Measurements from ENCODE around the gene ARL13B. TPM values are rescaled to one million over a fixed set of nuclear protein-coding genes. Genes with fewer than 3 reads are reported as not detected.
"Not testable (repeated sequence)": the region's sequence is repeated elsewhere in the genome, so short reads cannot be mapped to it uniquely, and the experiment has no call there.

The ARL13B gene
- total and polyA plus RNA-seq, 5 donors from 2014 or later = 5.6 to 7.5 (median 6.4) TPM

- Histone ChIP-seq H3K4me3 (ENCODE audit: low read depth, low read length) (no peak overlapping the region), H3K27ac (ENCODE audit: insufficient read depth, low read length, poor library complexity, severe bottlenecking) (no peak overlapping the region), H3K36me3 (ENCODE audit: control insufficient read depth, insufficient read depth, low read length) (peaks cover 12% of the 10 kb centered on the region), H3K27me3 (ENCODE audit: control insufficient read depth, insufficient read depth, low read length) (no peaks in the 10 kb centered on the region), H3K4me1 (ENCODE audit: control insufficient read depth, insufficient read depth, low read length, poor library complexity, severe bottlenecking) (peaks cover 14% of the 10 kb centered on the region), H3K9me3 (ENCODE audit: control insufficient read depth in 2 of 2, low read length in 2 of 2) (no peaks in the 10 kb centered on the region)
- no peak overlapping the region for H3K27ac Mint-ChIP-seq
- H3K4me3 Mint-ChIP-seq = no peak overlapping the region
- H3K4me1 Mint-ChIP-seq = peaks cover 51 to 79% (median 67%) of the 10 kb centered on the region in 4 donors
- ATAC-seq (ENCODE audit: low read depth in 2 of 2) = no peak
- H3K36me3 Mint-ChIP-seq = peaks cover 43% of the 10 kb centered on the region
- DNase-seq = no peak
- H3K27me3 Mint-ChIP-seq = no peaks in the 10 kb centered on the region
- peaks cover 0 to 1% (median 0%) of the 10 kb centered on the region in 7 donors for H3K9me3 Mint-ChIP-seq
Measured at GRCh38 chr3:94070341-94070911, 90.5 kb downstream of the ARL13B start.

DNA sequence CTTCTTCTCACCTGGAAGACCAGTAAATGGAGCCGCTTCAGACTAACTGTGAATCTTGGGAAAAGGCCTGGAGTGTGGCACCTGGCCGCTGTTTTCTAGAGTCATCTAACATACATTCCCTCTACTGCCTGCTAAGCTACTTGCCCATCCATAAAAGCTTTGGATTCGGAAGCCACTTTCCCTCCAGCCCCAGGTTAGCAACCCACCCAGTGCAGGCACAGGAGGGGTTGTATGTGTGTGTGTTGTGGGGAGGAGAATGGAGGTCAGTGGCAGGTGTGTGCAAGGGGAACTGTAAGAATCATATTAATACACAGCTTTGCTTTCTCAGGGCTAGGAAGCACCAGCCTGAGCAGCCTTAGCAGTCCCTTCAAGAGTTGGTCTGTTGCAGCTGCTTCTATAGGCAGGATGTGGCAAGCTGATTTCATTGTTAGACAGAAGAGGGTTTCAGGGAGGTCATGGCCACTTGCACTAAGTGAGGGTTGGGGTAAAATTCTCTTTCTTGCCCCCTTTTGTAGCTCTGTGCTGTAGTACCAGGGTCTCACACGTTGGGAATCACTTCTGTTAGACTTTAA lies 91.8 kb downstream of the ARL13B start:
- H3K4me3 Mint-ChIP-seq = no peak overlapping the region
- peak; percentile 71 to 83 for ATAC-seq (ENCODE audit: low read depth in 2 of 2)
- peaks cover 39 to 68% (median 58%) of the 10 kb centered on the region in 4 donors for H3K4me1 Mint-ChIP-seq
- peaks cover 17% of the 10 kb centered on the region for H3K36me3 ChIP-seq (ENCODE audit: control insufficient read depth, insufficient read depth, low read length)
- peak overlapping the region in 2 of 3 donors; percentile 68 to 78 for H3K27ac Mint-ChIP-seq
- no peaks in the 10 kb centered on the region for H3K27me3 ChIP-seq (ENCODE audit: control insufficient read depth, insufficient read depth, low read length)
- H3K9me3 Mint-ChIP-seq = peaks cover 0 to 1% (median 0%) of the 10 kb centered on the region in 7 donors
- peak in 1 of 3 donors; percentile 67 for DNase-seq
- H3K9me3 ChIP-seq (ENCODE audit: control insufficient read depth in 2 of 2, low read length in 2 of 2) = no peaks in the 10 kb centered on the region
- peaks cover 4% of the 10 kb centered on the region for H3K4me1 ChIP-seq (ENCODE audit: control insufficient read depth, insufficient read depth, low read length, poor library complexity, severe bottlenecking)
- no peaks in the 10 kb centered on the region for H3K27me3 Mint-ChIP-seq
- no peak overlapping the region for H3K4me3 ChIP-seq (ENCODE audit: low read depth, low read length)
- peaks cover 51% of the 10 kb centered on the region for H3K36me3 Mint-ChIP-seq
- H3K27ac ChIP-seq (ENCODE audit: insufficient read depth, low read length, poor library complexity, severe bottlenecking) = no peak overlapping the region

GRCh38 chr3:94076055-94076454 lies 96.1 kb downstream of the ARL13B start:
- H3K4me3 ChIP-seq (ENCODE audit: low read depth, low read length) = no peak overlapping the region
- H3K4me1 ChIP-seq (ENCODE audit: control insufficient read depth, insufficient read depth, low read length, poor library complexity, severe bottlenecking) = peaks cover 15% of the 10 kb centered on the region
- Mint-ChIP-seq H3K4me3 (no peak overlapping the region), H3K9me3 (peaks cover 0 to 4% (median 0%) of the 10 kb centered on the region in 7 donors), H3K27me3 (no peaks in the 10 kb centered on the region), H3K27ac (no peak overlapping the region), H3K36me3 (peaks cover 43% of the 10 kb centered on the region), H3K4me1 (peaks cover 26 to 81% (median 60%) of the 10 kb centered on the region in 4 donors)
- ATAC-seq (ENCODE audit: low read depth in 2 of 2) = no peak
- no peak overlapping the region for H3K27ac ChIP-seq (ENCODE audit: insufficient read depth, low read length, poor library complexity, severe bottlenecking)
- peaks cover 15% of the 10 kb centered on the region for H3K36me3 ChIP-seq (ENCODE audit: control insufficient read depth, insufficient read depth, low read length)
- no peak for DNase-seq
- no peaks in the 10 kb centered on the region for H3K9me3 ChIP-seq (ENCODE audit: control insufficient read depth in 2 of 2, low read length in 2 of 2)
- no peaks in the 10 kb centered on the region for H3K27me3 ChIP-seq (ENCODE audit: control insufficient read depth, insufficient read depth, low read length)

- not testable (repeated sequence) for H3K27me3 ChIP-seq (ENCODE audit: control insufficient read depth, insufficient read depth, low read length); H3K9me3 ChIP-seq (ENCODE audit: control insufficient read depth in 2 of 2, low read length in 2 of 2); H3K9me3 Mint-ChIP-seq; ATAC-seq (ENCODE audit: low read depth in 2 of 2); H3K4me3 ChIP-seq (ENCODE audit: low read depth, low read length); H3K27ac ChIP-seq (ENCODE audit: insufficient read depth, low read length, poor library complexity, severe bottlenecking); H3K27me3 Mint-ChIP-seq
- H3K36me3 Mint-ChIP-seq = peaks cover 34% of the 10 kb centered on the region
- peak in 1 of 3 donors; percentile 49 for DNase-seq
- H3K4me3 Mint-ChIP-seq = peak overlapping the region in 3 of 4 donors; percentile 29 to 56 (median 49)
- Histone ChIP-seq H3K4me1 (ENCODE audit: control insufficient read depth, insufficient read depth, low read length, poor library complexity, severe bottlenecking) (peaks cover 23% of the 10 kb centered on the region), H3K36me3 (ENCODE audit: control insufficient read depth, insufficient read depth, low read length) (peaks cover 19% of the 10 kb centered on the region)
- peaks cover 18 to 66% (median 45%) of the 10 kb centered on the region in 4 donors for H3K4me1 Mint-ChIP-seq
- peak overlapping the region; percentile 54 to 68 (median 65) for H3K27ac Mint-ChIP-seq
Measured at GRCh38 chr3:94080552-94080951, 100.6 kb downstream of the ARL13B start.

- H3K36me3 ChIP-seq (ENCODE audit: control insufficient read depth, insufficient read depth, low read length) = peaks cover 17% of the 10 kb centered on the region
- no peak overlapping the region for H3K27ac ChIP-seq (ENCODE audit: insufficient read depth, low read length, poor library complexity, severe bottlenecking)
- no peak for ATAC-seq (ENCODE audit: low read depth in 2 of 2)
- H3K4me3 ChIP-seq (ENCODE audit: low read depth, low read length) = no peak overlapping the region
- H3K27ac Mint-ChIP-seq = peak overlapping the region in 2 of 3 donors; percentile 78 to 80
- no peak for DNase-seq
- no peaks in the 10 kb centered on the region for H3K27me3 Mint-ChIP-seq
- peaks cover 23% of the 10 kb centered on the region for H3K4me1 ChIP-seq (ENCODE audit: control insufficient read depth, insufficient read depth, low read length, poor library complexity, severe bottlenecking)
- peak overlapping the region in 1 of 4 donors; percentile 31 for H3K4me3 Mint-ChIP-seq
- no peaks in the 10 kb centered on the region for H3K9me3 ChIP-seq (ENCODE audit: control insufficient read depth in 2 of 2, low read length in 2 of 2)
- peaks cover 0 to 4% (median 0%) of the 10 kb centered on the region in 7 donors for H3K9me3 Mint-ChIP-seq
- H3K4me1 Mint-ChIP-seq = peaks cover 21 to 61% (median 46%) of the 10 kb centered on the region in 4 donors
- H3K36me3 Mint-ChIP-seq = peaks cover 26% of the 10 kb centered on the region
- H3K27me3 ChIP-seq (ENCODE audit: control insufficient read depth, insufficient read depth, low read length) = no peaks in the 10 kb centered on the region
Measured at GRCh38 chr3:94081884-94082283, 101.9 kb downstream of the ARL13B start.

DNA sequence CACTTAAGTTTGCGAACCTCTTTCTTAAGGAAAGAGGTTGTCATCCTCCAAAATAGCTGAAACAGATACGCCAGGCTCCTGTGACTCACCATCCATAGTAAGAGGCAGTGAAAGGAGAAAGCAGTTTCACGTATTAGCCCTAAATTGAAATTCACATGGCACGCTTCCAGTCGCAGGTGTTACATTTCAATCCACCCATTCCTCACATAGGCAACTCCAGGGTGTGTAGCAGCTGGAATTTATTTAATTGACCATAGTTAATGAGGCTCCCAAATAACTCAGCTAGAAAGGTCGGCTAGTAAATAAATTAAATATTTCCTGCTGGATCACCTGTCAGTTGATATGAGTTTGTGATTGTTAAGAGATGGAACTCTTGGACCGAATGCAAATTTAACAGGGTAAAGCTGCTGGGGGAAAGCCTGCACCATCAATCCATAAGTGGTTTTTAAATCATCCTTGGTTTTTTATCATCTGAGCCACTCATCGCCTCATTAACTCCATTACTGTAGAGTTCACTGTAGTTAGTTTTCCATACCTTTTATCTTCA lies 102.5 kb downstream of the ARL13B start:
- peaks cover 23% of the 10 kb centered on the region for H3K4me1 ChIP-seq (ENCODE audit: control insufficient read depth, insufficient read depth, low read length, poor library complexity, severe bottlenecking)
- peaks cover 0 to 4% (median 0%) of the 10 kb centered on the region in 7 donors for H3K9me3 Mint-ChIP-seq
- no peaks in the 10 kb centered on the region for H3K9me3 ChIP-seq (ENCODE audit: control insufficient read depth in 2 of 2, low read length in 2 of 2)
- H3K27ac ChIP-seq (ENCODE audit: insufficient read depth, low read length, poor library complexity, severe bottlenecking) = no peak overlapping the region
- no peak overlapping the region for H3K4me3 ChIP-seq (ENCODE audit: low read depth, low read length)
- peaks cover 26% of the 10 kb centered on the region for H3K36me3 Mint-ChIP-seq
- ATAC-seq (ENCODE audit: low read depth in 2 of 2) = no peak
- H3K4me3 Mint-ChIP-seq = no peak overlapping the region
- peak overlapping the region in 2 of 3 donors; percentile 44 to 80 for H3K27ac Mint-ChIP-seq
- peaks cover 16% of the 10 kb centered on the region for H3K36me3 ChIP-seq (ENCODE audit: control insufficient read depth, insufficient read depth, low read length)
- H3K27me3 ChIP-seq (ENCODE audit: control insufficient read depth, insufficient read depth, low read length) = no peaks in the 10 kb centered on the region
- H3K27me3 Mint-ChIP-seq = no peaks in the 10 kb centered on the region
- no peak for DNase-seq
- H3K4me1 Mint-ChIP-seq = peaks cover 24 to 58% (median 45%) of the 10 kb centered on the region in 4 donors

- Mint-ChIP-seq H3K36me3 (peaks cover 33% of the 10 kb centered on the region), H3K27ac (peak overlapping the region in 2 of 3 donors; percentile 44 to 78), H3K9me3 (peaks cover 0 to 4% (median 0%) of the 10 kb centered on the region in 7 donors), H3K4me3 (no peak overlapping the region), H3K27me3 (no peaks in the 10 kb centered on the region), H3K4me1 (peaks cover 24 to 55% (median 45%) of the 10 kb centered on the region in 4 donors)
- Histone ChIP-seq H3K27me3 (ENCODE audit: control insufficient read depth, insufficient read depth, low read length) (no peaks in the 10 kb centered on the region), H3K4me1 (ENCODE audit: control insufficient read depth, insufficient read depth, low read length, poor library complexity, severe bottlenecking) (peaks cover 23% of the 10 kb centered on the region), H3K27ac (ENCODE audit: insufficient read depth, low read length, poor library complexity, severe bottlenecking) (no peak overlapping the region), H3K4me3 (ENCODE audit: low read depth, low read length) (peak overlapping the region; percentile 7), H3K36me3 (ENCODE audit: control insufficient read depth, insufficient read depth, low read length) (peaks cover 20% of the 10 kb centered on the region), H3K9me3 (ENCODE audit: control insufficient read depth in 2 of 2, low read length in 2 of 2) (no peaks in the 10 kb centered on the region)
- peak in 1 of 2 donors; percentile 43 for ATAC-seq (ENCODE audit: low read depth in 2 of 2)
- DNase-seq = peak in 1 of 3 donors; percentile 18
Measured at GRCh38 chr3:94083261-94083660, 103.3 kb downstream of the ARL13B start.

Data from CD4-positive, CD25-positive, alpha-beta regulatory T cell (primary cell).